Suprapubic skin (tissue), 4 donors: Measurements from ENCODE around the gene PARM1. TPM values are rescaled to one million over a fixed set of nuclear protein-coding genes. Genes with fewer than 3 reads are reported as not detected.

Source experiments
- DNase-seq, 2 donors: peaks; one replicate each; pipeline ENCODE4 v3.0.0-alpha.2; 2019; ENCODE audit warnings: low spot score in 2 of 2
- H3K27ac ChIP-seq: fragments of 200-600 bp; sonication (generic); one replicate; pipeline ENCODE4 v1.5.1; 2019
- H3K27me3 ChIP-seq: fragments of 200-600 bp; sonication (generic); one replicate; pipeline ENCODE4 v1.5.1; 2019
- H3K36me3 ChIP-seq: fragments of 200-600 bp; sonication (generic); one replicate; pipeline ENCODE4 v1.5.1; 2019
- H3K4me1 ChIP-seq: fragments of 200-600 bp; sonication (generic); one replicate; pipeline ENCODE4 v1.5.1; 2019
- H3K4me3 ChIP-seq: fragments of 200-600 bp; sonication (generic); one replicate; pipeline ENCODE4 v1.5.1; 2019; ENCODE audit warnings: mild to moderate bottlenecking
- H3K9me3 ChIP-seq: fragments of 200-600 bp; sonication (generic); one replicate; pipeline ENCODE4 v1.5.1; 2019
- CTCF ChIP-seq, 2 donors: fragments of 200-600 bp in 1 of 2; fragments of 450-650 bp in 1 of 2; sonication (generic) in 1 of 2; IDR thresholded peaks; one replicate each; pipeline ENCODE4 v1.5.1; 2016 to 2019; ENCODE audit warnings: antibody characterized with exemption in 2 of 2, mild to moderate bottlenecking in 1 of 2, moderate library complexity in 1 of 2
- EP300 ChIP-seq: sonication (generic); formaldehyde crosslinking; IDR thresholded peaks from one replicate; pipeline ENCODE4 v1.6.1; 2017; ENCODE audit warnings: antibody characterized with exemption
- POLR2A ChIP-seq, 2 donors: fragments of 450-650 bp; IDR thresholded peaks; one replicate each; pipeline ENCODE4 v1.6.1; 2017; ENCODE audit warnings: antibody characterized with exemption in 2 of 2, mild to moderate bottlenecking in 2 of 2, moderate library complexity in 2 of 2
- POLR2AphosphoS5 ChIP-seq, 3 donors: sonication (generic); formaldehyde crosslinking; IDR thresholded peaks; one replicate each; pipeline ENCODE4 v1.6.1; 2017; ENCODE audit warnings: antibody characterized with exemption in 3 of 3
- whole genome bisulfite sequencing: methylation state at CpG from one replicate; pipeline ENCODE4 v1.1.5; 2018; 5-methylcytosine and 5-hydroxymethylcytosine counted together
- total RNA-seq, 4 donors: library from RNA; depleted of rRNA; stranded (reverse); fragments of >200 nt; gene quantifications; one replicate each; pipeline ENCODE4 v1.1.0, GENCODE V29; 2016

The PARM1 gene
- total RNA-seq, 4 donors from 2014 or later = 13.2 to 27.4 (median 19.1) TPM

DNA sequence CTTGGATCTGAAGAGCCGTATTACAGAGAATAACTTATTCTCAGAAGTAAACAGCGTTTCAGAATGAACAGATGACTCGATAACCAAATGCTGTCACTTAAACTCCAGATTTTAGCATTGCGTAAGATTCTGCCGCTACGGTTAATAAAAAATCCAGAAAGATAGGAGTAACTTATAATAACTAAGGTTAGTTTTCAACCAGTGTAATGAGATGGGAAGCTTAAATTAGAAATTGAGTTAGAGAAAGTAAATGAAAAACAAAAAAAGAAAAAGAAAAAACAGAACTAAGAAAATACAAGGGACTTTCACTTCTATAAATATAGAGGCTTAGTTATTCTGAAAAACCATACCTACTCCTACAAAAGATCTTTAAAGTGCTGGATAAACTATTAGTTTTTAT is 13.1 kb upstream of the PARM1 start:
- H3K27me3 ChIP-seq = no peaks in the 10 kb centered on the region
- H3K9me3 ChIP-seq = no peaks in the 10 kb centered on the region
- H3K4me1 ChIP-seq = no peaks in the 10 kb centered on the region
- DNase-seq = no peak
- no peak overlapping the region for H3K4me3 ChIP-seq
- H3K27ac ChIP-seq = no peak overlapping the region
- no peaks in the 10 kb centered on the region for H3K36me3 ChIP-seq
- TF ChIP-seq CTCF (IDR thresholded peaks at IDR 0.05) = no peak
- TF ChIP-seq POLR2A (IDR thresholded peaks at IDR 0.05) = no peak
- TF ChIP-seq POLR2AphosphoS5 (IDR thresholded peaks at IDR 0.05) = no peak
- TF ChIP-seq EP300 = no peak
- WGBS = 68% methylated on average over 6 of the region's 6 CpGs

DNA sequence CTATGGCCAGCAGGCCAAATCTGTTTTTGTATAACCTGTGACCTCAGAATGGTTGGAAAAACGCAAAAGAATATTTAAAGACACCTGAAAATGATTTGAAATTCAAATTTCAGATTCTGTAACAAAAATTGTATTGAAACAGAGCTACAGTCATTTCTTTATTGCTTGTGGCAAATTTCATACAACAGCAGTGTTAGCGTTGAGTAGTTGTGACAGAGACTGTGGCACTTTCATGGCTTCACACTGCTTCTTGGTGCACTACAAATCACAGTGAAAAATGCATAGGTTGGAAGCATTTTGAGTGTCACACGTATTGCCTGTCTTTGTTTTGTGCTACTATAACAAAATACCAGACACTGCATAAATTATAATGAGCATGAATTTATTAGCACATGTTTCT is 12.2 kb upstream of the PARM1 start:
- no peaks in the 10 kb centered on the region for H3K9me3 ChIP-seq
- no peak for DNase-seq
- TF ChIP-seq EP300 = no peak
- no peak for TF ChIP-seq CTCF (IDR thresholded peaks at IDR 0.05)
- no peak for TF ChIP-seq POLR2A (IDR thresholded peaks at IDR 0.05)
- TF ChIP-seq POLR2AphosphoS5 (IDR thresholded peaks at IDR 0.05) = no peak
- no peak overlapping the region for H3K4me3 ChIP-seq
- no peak overlapping the region for H3K27ac ChIP-seq
- no peaks in the 10 kb centered on the region for H3K36me3 ChIP-seq
- H3K27me3 ChIP-seq = no peaks in the 10 kb centered on the region
- H3K4me1 ChIP-seq = no peaks in the 10 kb centered on the region
- WGBS = 79% methylated on average over 3 of the region's 3 CpGs

DNA sequence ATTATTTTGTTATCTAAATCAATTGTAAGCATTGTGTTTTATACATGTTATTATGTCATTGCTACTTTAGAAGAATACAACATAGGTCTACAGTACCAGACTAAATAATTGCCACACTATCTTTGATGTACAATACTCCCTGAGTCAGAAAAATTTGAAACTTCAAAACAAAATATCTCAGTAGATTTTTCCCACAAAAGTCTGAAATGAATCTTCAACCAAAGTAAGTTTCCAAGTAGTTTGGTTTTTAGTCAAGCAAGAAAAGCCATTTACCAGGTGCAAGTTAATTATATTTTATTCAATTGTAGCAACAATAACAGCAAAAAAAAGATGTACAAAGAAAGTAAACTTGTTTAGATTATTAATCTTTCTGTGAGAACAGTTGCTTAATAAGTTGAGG is 11.4 kb upstream of the PARM1 start:
- no peaks in the 10 kb centered on the region for H3K36me3 ChIP-seq
- no peak overlapping the region for H3K27ac ChIP-seq
- DNase-seq = no peak
- H3K9me3 ChIP-seq = no peaks in the 10 kb centered on the region
- no peak overlapping the region for H3K4me3 ChIP-seq
- TF ChIP-seq POLR2AphosphoS5 (IDR thresholded peaks at IDR 0.05) = no peak
- TF ChIP-seq CTCF (IDR thresholded peaks at IDR 0.05) = no peak
- no peak for TF ChIP-seq POLR2A (IDR thresholded peaks at IDR 0.05)
- TF ChIP-seq EP300 = no peak
- no peaks in the 10 kb centered on the region for H3K27me3 ChIP-seq
- no peaks in the 10 kb centered on the region for H3K4me1 ChIP-seq

GRCh38 chr4:74926007-74926406 is 6.9 kb upstream of the PARM1 start:
- H3K36me3 ChIP-seq = no peaks in the 10 kb centered on the region
- TF ChIP-seq POLR2A (IDR thresholded peaks at IDR 0.05) (no peak), POLR2AphosphoS5 (IDR thresholded peaks at IDR 0.05) (no peak), EP300 (no peak), CTCF (IDR thresholded peaks at IDR 0.05) (no peak)
- H3K4me1 ChIP-seq = no peaks in the 10 kb centered on the region
- DNase-seq = no peak
- no peaks in the 10 kb centered on the region for H3K9me3 ChIP-seq
- H3K27me3 ChIP-seq = no peaks in the 10 kb centered on the region
- H3K27ac ChIP-seq = no peak overlapping the region
- H3K4me3 ChIP-seq = no peak overlapping the region
- 83% methylated on average over 1 of the region's 1 CpG for WGBS

DNA sequence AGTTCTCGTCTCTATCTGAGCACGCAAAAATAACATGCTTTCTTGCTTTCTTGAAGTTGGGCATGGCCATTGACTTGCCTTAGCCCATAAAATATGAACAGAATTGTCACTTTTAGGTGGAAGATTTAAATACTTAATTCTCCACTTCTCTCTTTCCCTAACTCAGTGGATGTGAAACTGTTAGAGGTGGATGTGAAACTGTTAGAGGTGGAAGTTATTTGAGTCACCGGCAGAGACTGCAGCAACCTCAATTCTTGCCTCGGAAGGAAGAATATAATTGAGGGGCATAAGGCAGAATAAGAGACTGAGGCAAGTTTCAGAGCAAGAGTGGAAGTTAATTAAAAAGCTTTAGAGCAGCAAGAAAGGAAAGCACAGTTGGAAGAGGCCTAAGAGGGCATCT is 2.8 kb upstream of the PARM1 start:
- Histone ChIP-seq H3K9me3 (no peaks in the 10 kb centered on the region), H3K36me3 (no peaks in the 10 kb centered on the region), H3K4me1 (peaks cover 26% of the 10 kb centered on the region), H3K4me3 (no peak overlapping the region), H3K27ac (no peak overlapping the region), H3K27me3 (peaks cover 8% of the 10 kb centered on the region)
- WGBS = 90% methylated on average over 4 of the region's 4 CpGs
- DNase-seq = no peak
- TF ChIP-seq POLR2A (IDR thresholded peaks at IDR 0.05) (no peak), EP300 (no peak), POLR2AphosphoS5 (IDR thresholded peaks at IDR 0.05) (no peak), CTCF (IDR thresholded peaks at IDR 0.05) (no peak)
